Ovary (tissue), 10 donors: Measurements from ENCODE around the gene DNAAF2. TPM values are rescaled to one million over a fixed set of nuclear protein-coding genes. Genes with fewer than 3 reads are reported as not detected.

Source experiments
- DNase-seq, 5 donors: peaks; one replicate each; pipeline ENCODE4 v3.0.0-alpha.2; 2019 to 2020
- H3K27ac ChIP-seq, 2 donors: fragments of 200-600 bp; one replicate each; pipeline versions ENCODE4 v1.5.1 to v1.8.0; 2019 to 2022
- H3K27me3 ChIP-seq: fragments of 200-600 bp; one replicate; pipeline ENCODE4 v1.8.0; 2022
- H3K36me3 ChIP-seq: fragments of 200-600 bp; sonication (generic); one replicate; pipeline ENCODE4 v1.5.1; 2019
- H3K4me1 ChIP-seq: one replicate; pipeline ENCODE4 v1.8.1; 2013; ENCODE audit warnings: mild to moderate bottlenecking, moderate library complexity; ENCODE audit not compliant: insufficient read depth
- H3K4me3 ChIP-seq: fragments of 200-600 bp; sonication (generic); one replicate; pipeline ENCODE4 v1.5.1; 2017
- H3K9me3 ChIP-seq, 2 donors: fragments of 200-600 bp in 1 of 2; sonication (generic) in 1 of 2; one replicate each; pipeline versions ENCODE4 v1.5.1 to v1.8.1; 2013 to 2019; ENCODE audit warnings: mild to moderate bottlenecking in 1 of 2, moderate library complexity in 1 of 2
- EP300 ChIP-seq: sonication (generic); formaldehyde crosslinking; IDR thresholded peaks from one replicate; pipeline ENCODE4 v1.6.1; 2017; ENCODE audit warnings: antibody characterized with exemption
- POLR2A ChIP-seq: fragments of 450-650 bp; IDR thresholded peaks from one replicate; pipeline ENCODE4 v1.6.1; 2017; ENCODE audit warnings: antibody characterized with exemption, mild to moderate bottlenecking, moderate library complexity
- WGBS, 3 donors: extraction: QIAGEN DNeasy Blood & Tissue Kit in 1 of 3; methylation state at CpG; one replicate each; pipeline versions ENCODE4 v1.1.5 to v1.1.7; 2013 to 2017; 5-methylcytosine and 5-hydroxymethylcytosine counted together
- intact Hi-C, 4 donors: fragments of 100-400 bp; cut with DNase I; formaldehyde crosslinking; loops; one replicate each; pipeline versions ENCODE4 v1.11.0 to v1.15.1; 2022 to 2023
- long read RNA-seq, 3 donors: library from polyadenylated mRNA in 2 of 3; unstranded in 2 of 3; transcript quantifications; one replicate each; pipeline ENCODE4 v2.0.0 and lab custom pipeline, GENCODE V29; 2021 to 2026
- polyA plus RNA-seq, 2 donors: library from polyadenylated mRNA; stranded (reverse); fragments of 200-250 nt in 1 of 2; fragments of 350-450 nt in 1 of 2; fragmentation: Illumina TruSeq in 1 of 2; extraction: RNeasy Lipid Tissue Mini Kit (QIAGEN cat#74804) in 1 of 2; gene quantifications; one replicate each; pipeline ENCODE4 v1.2.3, GENCODE V29; 2013 to 2014
- total RNA-seq, 7 donors: library from RNA; depleted of rRNA in 2 of 7; stranded (reverse); fragments of >200 nt in 2 of 7; fragmentation: NEBNext Ultra II Directional in 3 of 7; extraction: Animal tissue kit (Norgen Biotek cat#: 25700) in 3 of 7; gene quantifications; one replicate each; pipeline versions ENCODE4 v1.1.0 to v1.2.4, GENCODE V29; 2016 to 2023
- TF ChIP-seq, protein P1 (sequence below), 3 donors: fragments of 450-650 bp in 2 of 3; fragments of 200-600 bp in 1 of 3; IDR thresholded peaks; one replicate each; pipeline versions ENCODE4 v1.5.1 to v1.8.0; 2016 to 2022; ENCODE audit warnings: antibody characterized with exemption in 3 of 3, mild to moderate bottlenecking in 1 of 3
- donor health status: DM: no; HTN: no; CAD: no; lungs with moderate emphysema.
- donor health status: DM: no; HTN: no; CAD: no.
- donor health status: Bipolar disorder and iron deficiency.
- donor health status: DM: yes; HTN: yes; CAD: no.
- donor health status: DM: no; HTN: no; CAD: no.
- donor health status: DM: yes; HTN: yes; CAD: no.

Gene DNAAF2
- total RNA-seq (10 to 100 TPM in 2 of 7 donors, 1 to 10 TPM in 5; 5.5 to 19.3 (median 6.8) TPM), polyA plus RNA-seq (1 to 10 TPM; 3.3 to 5.5 TPM)
- long read RNA-seq, donor 1, transcript DNAAF2-201 (3 exons, 2,963 nt): major isoform, 32 of 49 reads
- long read RNA-seq, donor 1, transcript DNAAF2-202 (2 exons, 2,819 nt): minor isoform, 9 of 49 reads
- long read RNA-seq, donor 1, partial matches to known transcripts: 1 of 49 reads
- long read RNA-seq, donor 1, other reads (novel, unspliced or antisense): 7 of 49 reads
- long read RNA-seq, donor 2, transcript DNAAF2-201 (3 exons, 2,963 nt): major isoform, 14 of 18 reads
- long read RNA-seq, donor 2, partial matches to known transcripts: 0 of 18 reads
- long read RNA-seq, donor 2, other reads (novel, unspliced or antisense): 0 of 18 reads
- long read RNA-seq, donor 3, transcript DNAAF2-202 (2 exons, 2,819 nt): minor isoform, 14 of 41 reads
- long read RNA-seq, donor 3, transcript DNAAF2-201 (3 exons, 2,963 nt): major isoform, 21 of 41 reads
- long read RNA-seq, donor 3, partial matches to known transcripts: 0 of 41 reads
- long read RNA-seq, donor 3, other reads (novel, unspliced or antisense): 6 of 41 reads

DNA sequence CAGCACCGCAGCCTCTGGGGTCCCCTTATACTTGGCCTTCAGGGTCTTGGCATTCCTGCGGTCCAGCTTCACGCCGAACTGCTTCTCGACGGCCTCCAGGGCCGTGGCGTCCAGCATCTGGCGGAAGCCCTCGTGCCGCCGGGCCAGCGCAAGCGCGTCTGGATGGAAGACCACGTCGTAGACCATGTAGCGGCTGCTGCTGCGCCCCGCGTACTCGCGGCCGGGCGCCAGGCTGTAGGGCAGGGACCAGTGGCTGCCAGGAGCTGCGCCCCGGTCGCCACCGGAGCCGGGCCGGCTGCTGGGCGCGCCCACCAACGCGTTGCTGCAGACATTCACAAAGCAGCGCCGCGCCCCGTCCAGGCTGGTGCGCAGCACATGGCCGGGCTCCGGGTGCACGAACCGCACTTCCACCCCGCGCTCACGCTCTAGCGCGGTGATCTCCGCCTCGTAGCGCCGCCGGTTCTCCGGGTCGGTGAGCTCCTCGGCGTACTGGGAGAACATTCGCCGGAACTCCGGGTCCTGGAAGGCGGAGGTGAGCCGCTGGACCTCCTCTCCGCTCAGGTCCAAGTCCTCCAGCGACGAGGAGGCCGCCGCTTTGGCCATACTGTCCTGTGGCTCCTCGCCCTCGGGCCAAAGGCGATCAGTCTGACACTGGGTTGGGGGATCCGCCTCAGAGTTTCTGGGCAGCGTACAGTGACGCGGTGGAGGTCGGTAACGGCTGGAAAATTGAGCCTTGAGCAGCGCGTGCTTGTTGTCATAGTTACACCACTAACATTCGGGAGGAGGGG is at the start of gene DNAAF2:
Gene DNAAF2, minus strand, starts transcription at position 698 of the 788 bp plus-strand sequence. Its CDS starts 95 bp downstream, at position 603.
- peak within 1 kb of the TSS; percentile 90 for H3K4me3 ChIP-seq
- TF ChIP-seq POLR2A (no peak), EP300 (no peak)
- TF ChIP-seq, protein P1, sequence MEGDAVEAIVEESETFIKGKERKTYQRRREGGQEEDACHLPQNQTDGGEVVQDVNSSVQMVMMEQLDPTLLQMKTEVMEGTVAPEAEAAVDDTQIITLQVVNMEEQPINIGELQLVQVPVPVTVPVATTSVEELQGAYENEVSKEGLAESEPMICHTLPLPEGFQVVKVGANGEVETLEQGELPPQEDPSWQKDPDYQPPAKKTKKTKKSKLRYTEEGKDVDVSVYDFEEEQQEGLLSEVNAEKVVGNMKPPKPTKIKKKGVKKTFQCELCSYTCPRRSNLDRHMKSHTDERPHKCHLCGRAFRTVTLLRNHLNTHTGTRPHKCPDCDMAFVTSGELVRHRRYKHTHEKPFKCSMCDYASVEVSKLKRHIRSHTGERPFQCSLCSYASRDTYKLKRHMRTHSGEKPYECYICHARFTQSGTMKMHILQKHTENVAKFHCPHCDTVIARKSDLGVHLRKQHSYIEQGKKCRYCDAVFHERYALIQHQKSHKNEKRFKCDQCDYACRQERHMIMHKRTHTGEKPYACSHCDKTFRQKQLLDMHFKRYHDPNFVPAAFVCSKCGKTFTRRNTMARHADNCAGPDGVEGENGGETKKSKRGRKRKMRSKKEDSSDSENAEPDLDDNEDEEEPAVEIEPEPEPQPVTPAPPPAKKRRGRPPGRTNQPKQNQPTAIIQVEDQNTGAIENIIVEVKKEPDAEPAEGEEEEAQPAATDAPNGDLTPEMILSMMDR (IDR thresholded peaks at IDR 0.05): no peak
- no peaks in the 10 kb centered on the region for H3K9me3 ChIP-seq
- H3K27me3 ChIP-seq: no peaks in the 10 kb centered on the region
- H3K4me1 ChIP-seq: peaks cover 1% of the 10 kb centered on the region
- H3K27ac ChIP-seq: peak within 1 kb of the TSS; percentile 83 to 92
- intact Hi-C loops: loop anchor here in 3 of 4 donors (1.0 to 10.0 kb wide), 4 partner anchors 130 to 220 kb away; partner anchors contain the start of genes KLHDC2 (in 1 of the 3) and NEMF (in 1 of the 3)
- peak; percentile 69 to 78 (median 72) for DNase-seq
- 0 to 1% (median 0%) methylated on average over 72 to 80 of the region's 80 CpGs for WGBS, 3 donors
- no peaks in the 10 kb centered on the region for H3K36me3 ChIP-seq

DNA sequence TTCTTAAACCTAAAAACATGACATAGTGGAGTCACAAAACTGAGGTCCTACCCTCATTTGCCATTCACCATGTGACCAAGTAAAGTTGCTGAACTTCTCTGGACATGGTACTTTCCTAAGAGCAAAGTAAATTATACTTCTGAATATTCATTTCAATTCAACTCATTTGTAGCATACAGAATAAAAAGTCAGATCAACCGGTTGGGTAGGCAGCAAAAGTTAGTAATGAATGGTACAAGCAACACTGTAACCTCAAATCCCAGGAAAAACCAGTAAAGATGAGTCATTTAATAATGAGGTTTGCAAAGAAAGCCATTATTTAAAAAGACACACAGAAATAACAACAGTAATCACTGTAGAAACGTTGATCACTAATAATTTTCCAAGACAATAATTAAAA is 44.2 kb upstream of the DNAAF2 start:
- intact Hi-C loops: no loop called here
- Histone ChIP-seq H3K27ac (no peak overlapping the region), H3K4me3 (no peak overlapping the region), H3K9me3 (no peaks in the 10 kb centered on the region), H3K27me3 (no peaks in the 10 kb centered on the region), H3K4me1 (no peaks in the 10 kb centered on the region), H3K36me3 (no peaks in the 10 kb centered on the region)
- TF ChIP-seq, protein P1 (IDR thresholded peaks at IDR 0.05): no peak
- TF ChIP-seq EP300: no peak
- TF ChIP-seq POLR2A: no peak
- no peak for DNase-seq
- 67 to 81% (median 81%) methylated on average over 2 of the region's 2 CpGs for WGBS, 3 donors

DNA sequence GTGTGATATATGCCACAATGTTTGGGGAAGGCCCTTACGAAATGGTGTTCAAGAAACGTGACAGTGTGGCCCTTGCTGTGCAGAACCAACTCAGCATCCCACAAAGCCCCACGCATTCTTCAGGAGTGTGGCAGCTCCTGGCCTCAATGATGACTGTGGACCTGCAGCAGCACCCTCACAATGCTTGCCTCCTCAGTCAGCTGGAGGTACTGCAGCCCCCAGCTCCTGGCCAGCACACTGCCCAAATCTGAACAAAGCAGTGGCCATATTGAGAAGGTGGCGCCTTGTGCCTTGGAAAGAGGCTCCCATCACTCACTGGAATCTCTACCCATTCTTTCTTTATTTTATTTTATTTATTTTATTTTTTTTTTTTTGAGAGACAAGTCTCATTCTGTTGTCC is 42.6 kb upstream of the DNAAF2 start:
- H3K4me1 ChIP-seq: no peaks in the 10 kb centered on the region
- intact Hi-C loops: no loop called here
- H3K27me3 ChIP-seq: no peaks in the 10 kb centered on the region
- H3K9me3 ChIP-seq: no peaks in the 10 kb centered on the region
- DNase-seq: no peak
- no peak for TF ChIP-seq EP300
- TF ChIP-seq, protein P1 (IDR thresholded peaks at IDR 0.05): no peak
- no peak for TF ChIP-seq POLR2A
- no peak overlapping the region for H3K4me3 ChIP-seq
- H3K27ac ChIP-seq: no peak overlapping the region
- H3K36me3 ChIP-seq: no peaks in the 10 kb centered on the region
- WGBS, 3 donors: 93 to 97% (median 96%) methylated on average over 4 of the region's 4 CpGs

- no peak overlapping the region for H3K4me3 ChIP-seq
- intact Hi-C loops: no loop called here
- TF ChIP-seq, protein P1 (IDR thresholded peaks at IDR 0.05): no peak
- TF ChIP-seq POLR2A: no peak
- no peak for TF ChIP-seq EP300
- 94 to 98% (median 96%) methylated on average over 2 of the region's 2 CpGs for WGBS, 3 donors
- H3K27me3 ChIP-seq: no peaks in the 10 kb centered on the region
- H3K36me3 ChIP-seq: no peaks in the 10 kb centered on the region
- no peak overlapping the region for H3K27ac ChIP-seq
- DNase-seq: no peak
- no peaks in the 10 kb centered on the region for H3K9me3 ChIP-seq
- H3K4me1 ChIP-seq: no peaks in the 10 kb centered on the region
Measured at GRCh38 chr14:49673586-49673985, 38.5 kb upstream of the DNAAF2 start.
